ENCODE results near the gene C11orf16.
"Not testable (repeated sequence)": the region's sequence is repeated elsewhere in the genome, so short reads cannot be mapped to it uniquely, and the experiment has no call there.

The C11orf16 gene

DNA sequence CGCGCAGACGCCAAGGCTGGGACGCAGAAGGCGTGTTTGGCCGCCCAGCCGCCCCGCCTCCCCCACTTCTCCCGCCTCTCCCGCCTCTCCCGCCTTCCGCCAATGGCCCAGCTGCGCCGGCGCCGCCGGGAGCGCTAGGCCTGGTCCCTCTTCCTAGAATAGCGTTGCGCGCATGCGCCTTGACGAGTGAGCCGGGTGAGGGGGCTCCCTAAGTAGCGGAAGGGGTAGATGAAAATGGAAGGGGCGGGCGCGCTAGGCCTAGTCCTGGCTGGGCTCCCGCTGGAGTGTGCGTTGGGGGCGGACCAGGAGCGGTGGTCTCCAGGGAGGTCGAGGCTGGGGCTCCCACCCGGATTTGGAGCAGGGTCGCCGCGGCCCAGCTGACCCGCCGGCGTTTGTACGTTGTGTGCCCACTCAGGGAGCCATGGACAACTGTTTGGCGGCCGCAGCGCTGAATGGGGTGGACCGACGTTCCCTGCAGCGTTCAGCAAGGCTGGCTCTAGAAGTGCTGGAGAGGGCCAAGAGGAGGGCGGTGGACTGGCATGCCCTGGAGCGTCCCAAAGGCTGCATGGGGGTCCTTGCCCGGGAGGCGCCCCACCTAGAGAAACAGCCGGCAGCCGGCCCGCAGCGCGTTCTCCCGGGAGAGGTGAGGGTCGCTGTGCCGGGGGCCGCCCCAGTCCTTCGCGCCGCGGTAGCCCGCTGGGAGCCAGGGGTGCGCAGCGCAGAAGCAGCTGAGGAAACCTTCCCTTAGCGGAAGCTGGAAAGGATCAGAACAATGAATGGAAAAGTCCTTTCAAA is 21.5 kb downstream of the C11orf16 start, which contains the start of gene AKIP1:
Gene AKIP1, plus strand, starts transcription at position 161 of the 795 bp plus-strand sequence. Its CDS starts 261 bp downstream, at position 422.
- peak within 1 kb of the TSS; percentile 94 for H3K4me3 ChIP-seq (ENCODE audit: low read depth, low read length)
- TF ChIP-seq, protein P1, sequence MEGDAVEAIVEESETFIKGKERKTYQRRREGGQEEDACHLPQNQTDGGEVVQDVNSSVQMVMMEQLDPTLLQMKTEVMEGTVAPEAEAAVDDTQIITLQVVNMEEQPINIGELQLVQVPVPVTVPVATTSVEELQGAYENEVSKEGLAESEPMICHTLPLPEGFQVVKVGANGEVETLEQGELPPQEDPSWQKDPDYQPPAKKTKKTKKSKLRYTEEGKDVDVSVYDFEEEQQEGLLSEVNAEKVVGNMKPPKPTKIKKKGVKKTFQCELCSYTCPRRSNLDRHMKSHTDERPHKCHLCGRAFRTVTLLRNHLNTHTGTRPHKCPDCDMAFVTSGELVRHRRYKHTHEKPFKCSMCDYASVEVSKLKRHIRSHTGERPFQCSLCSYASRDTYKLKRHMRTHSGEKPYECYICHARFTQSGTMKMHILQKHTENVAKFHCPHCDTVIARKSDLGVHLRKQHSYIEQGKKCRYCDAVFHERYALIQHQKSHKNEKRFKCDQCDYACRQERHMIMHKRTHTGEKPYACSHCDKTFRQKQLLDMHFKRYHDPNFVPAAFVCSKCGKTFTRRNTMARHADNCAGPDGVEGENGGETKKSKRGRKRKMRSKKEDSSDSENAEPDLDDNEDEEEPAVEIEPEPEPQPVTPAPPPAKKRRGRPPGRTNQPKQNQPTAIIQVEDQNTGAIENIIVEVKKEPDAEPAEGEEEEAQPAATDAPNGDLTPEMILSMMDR (IDR thresholded peaks at IDR 0.05; ENCODE audit: borderline replicate concordance, insufficient read depth, low read depth, low read length), result no peak

DNA sequence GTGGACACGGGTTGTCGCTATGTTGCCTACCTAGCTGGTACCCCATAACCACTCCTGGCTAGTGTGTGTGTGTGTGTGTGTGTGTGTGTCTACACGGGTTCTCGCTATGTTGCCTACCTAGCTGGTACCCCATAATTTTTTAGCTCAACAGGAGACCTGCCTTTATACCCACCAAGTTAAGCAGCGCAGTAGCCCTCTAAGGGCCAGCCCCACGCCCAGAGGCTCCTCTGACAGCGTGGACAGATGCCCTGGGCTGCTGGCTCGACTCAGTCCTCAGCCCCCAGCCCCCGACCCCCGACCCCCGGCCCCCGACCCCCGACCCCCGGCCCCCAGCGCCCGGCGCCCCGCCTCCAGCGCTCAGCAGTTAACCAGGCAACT is 22.1 kb downstream of the C11orf16 start:
- H3K4me3 ChIP-seq (ENCODE audit: low read depth, low read length), result peak overlapping the region; percentile 94
- TF ChIP-seq, protein P1 (IDR thresholded peaks at IDR 0.05; ENCODE audit: borderline replicate concordance, insufficient read depth, low read depth, low read length), result no peak

DNA sequence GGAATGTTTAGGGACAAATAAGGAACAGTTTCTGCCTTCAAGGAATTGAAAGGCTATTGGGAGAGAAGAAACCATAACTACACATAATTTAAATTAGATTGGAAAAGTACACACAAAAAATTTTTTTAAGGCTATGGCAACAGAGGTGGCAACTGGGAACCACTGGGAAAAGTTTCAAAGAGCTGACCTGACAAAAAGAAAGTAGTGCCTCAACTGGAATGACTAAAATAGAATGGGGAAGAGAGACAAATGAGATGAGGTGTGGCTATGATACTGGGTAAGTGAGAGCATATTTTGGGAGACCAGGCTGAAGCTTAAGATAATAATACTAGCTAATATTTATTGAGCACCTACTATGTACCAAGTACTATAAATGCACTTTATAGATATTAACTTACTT is 24.6 kb downstream of the C11orf16 start:
- H3K4me3 ChIP-seq (ENCODE audit: low read depth, low read length), result no peak overlapping the region
- TF ChIP-seq, protein P1 (IDR thresholded peaks at IDR 0.05; ENCODE audit: borderline replicate concordance, insufficient read depth, low read depth, low read length), result no peak

DNA sequence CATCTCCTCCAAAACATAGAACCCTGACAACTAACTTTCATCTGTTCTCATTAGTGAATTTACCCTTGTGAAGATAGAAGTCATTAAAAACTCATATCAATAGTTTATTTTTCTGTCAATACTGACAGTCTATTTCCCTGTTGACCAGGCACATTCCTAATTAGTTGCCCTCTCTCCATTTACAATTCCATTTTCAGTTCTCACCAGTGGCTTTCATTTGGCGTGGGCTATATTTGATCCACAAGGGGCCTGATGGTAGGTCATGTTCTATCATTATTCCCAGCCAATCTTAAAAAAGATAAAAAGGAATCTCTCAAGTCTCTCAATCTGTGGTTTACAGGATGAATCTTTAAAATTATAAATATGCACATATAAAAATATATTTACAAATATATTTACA is 25.6 kb downstream of the C11orf16 start:
- TF ChIP-seq, protein P1 (IDR thresholded peaks at IDR 0.05; ENCODE audit: borderline replicate concordance, insufficient read depth, low read depth, low read length), result no peak
- no peak overlapping the region for H3K4me3 ChIP-seq (ENCODE audit: low read depth, low read length)

DNA sequence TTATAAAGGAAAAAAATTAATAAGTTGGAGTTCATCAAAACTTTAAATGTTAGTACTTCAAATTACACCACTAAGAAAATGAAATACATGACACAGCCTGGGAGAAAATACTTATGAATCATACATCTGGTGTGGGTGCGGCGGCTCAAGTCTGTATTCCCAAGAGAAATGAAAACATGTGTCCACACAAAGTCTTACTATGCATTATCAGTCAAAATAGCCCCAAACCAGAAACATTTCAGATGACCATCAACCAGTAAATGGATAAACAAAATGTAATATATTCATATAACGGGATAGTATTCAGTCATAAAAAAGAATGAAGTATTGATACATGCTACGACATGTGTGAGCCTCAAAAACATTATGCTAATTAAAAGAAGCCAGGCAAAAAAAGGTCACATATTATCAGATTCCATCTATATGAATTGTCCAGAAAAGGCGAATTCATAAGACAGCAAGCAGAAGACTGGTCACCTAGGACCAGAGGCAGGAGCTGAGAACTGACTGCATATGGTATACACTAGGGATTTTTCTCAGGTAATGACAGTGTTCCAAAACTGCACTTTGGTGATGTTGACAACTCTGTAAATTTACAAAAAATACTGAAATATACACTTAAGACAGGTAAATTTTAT is 27.1 kb downstream of the C11orf16 start:
- H3K4me3 ChIP-seq (ENCODE audit: low read depth, low read length), result no peak overlapping the region

DNA sequence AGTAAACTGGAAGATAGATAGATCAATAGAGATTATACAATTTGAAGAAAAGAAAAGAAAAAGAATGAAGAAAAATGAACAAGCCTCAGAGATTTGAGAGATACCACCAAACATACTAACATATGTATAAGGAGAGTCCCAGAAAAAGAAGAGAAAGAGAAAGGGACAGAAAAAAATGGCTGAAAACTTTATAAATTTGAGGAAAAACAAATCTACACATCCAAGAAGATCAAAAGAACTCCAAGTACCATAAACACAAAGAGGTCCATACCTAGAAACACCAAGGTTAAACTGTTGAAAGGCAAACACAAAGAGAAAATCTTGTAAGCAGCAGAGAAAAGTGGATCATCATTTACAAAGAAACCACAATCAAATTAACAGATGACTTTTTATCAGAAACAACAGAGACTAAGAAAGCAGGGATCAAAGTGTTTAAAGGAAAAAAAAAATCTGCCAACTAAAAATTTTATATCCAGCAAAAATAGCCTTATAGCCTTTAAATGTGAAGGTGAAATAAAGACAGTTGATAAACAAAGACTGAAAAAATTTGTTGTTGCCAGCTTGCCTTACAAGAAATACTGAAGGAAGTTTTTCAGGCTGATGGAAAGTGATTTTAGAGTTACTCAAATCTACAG is 33.5 kb downstream of the C11orf16 start:
- no peak overlapping the region for H3K4me3 ChIP-seq (ENCODE audit: low read depth, low read length)
- TF ChIP-seq, protein P1 (IDR thresholded peaks at IDR 0.05; ENCODE audit: borderline replicate concordance, insufficient read depth, low read depth, low read length), result no peak

More for the DNA sequence above, 27.1 kb downstream of the C11orf16 start:
- TF ChIP-seq, protein P1 (IDR thresholded peaks at IDR 0.05; ENCODE audit: borderline replicate concordance, insufficient read depth, low read depth, low read length), result no peak

DNA sequence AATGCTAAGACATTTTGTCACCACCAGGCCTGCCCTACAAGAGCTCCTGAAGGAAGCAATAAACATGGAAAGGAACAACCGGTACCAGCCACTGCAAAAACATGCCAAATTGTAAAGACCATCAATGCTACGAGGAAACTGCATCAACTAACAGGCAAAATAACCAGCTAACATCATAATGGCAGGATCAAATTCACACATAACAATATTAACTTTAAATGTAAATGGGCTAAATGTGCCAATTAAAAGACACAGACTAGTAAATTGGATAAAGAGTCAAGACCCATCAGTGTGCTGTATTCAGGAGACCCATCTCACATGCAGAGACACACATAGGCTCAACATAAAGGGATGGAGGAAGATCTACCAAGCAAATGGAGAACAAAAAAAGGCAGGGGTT is 41.6 kb downstream of the C11orf16 start:
- not testable (repeated sequence) for H3K4me3 ChIP-seq (ENCODE audit: low read depth, low read length)

Measured in GM12875 (cell line).